Activated T-helper 1 cell treated with anti-CD3 and anti-CD28 coated beads, Interleukin-12 subunit alpha, Interleukin-12 subunit beta, Interleukin-2, Interleukin-4 antibody, amounts not matched to agents 30 ng/mL and 10 ng/mL and 1 ng/mL, durations not matched to agents 14 hours and 24 hours and 36 hours (primary cell): ENCODE data around the gene SLC34A1. TPM values are rescaled to one million over a fixed set of nuclear protein-coding genes. Genes with fewer than 3 reads are reported as not detected.
A peak's percentile ranks its signal among the peaks of the same experiment; 100 is the strongest.

ENCODE experiments used
- DNase-seq: peaks from one replicate; pipeline ENCODE4 v3.0.0; 2021; ENCODE audit warnings: low spot score
- H3K27ac Mint-ChIP-seq: one replicate; pipeline ENCODE4 v1.8.0; 2021; ENCODE audit warnings: mild to moderate bottlenecking, mixed read lengths
- H3K27me3 Mint-ChIP-seq: one replicate; pipeline ENCODE4 v1.8.0; 2022; ENCODE audit warnings: mild to moderate bottlenecking, moderate library complexity, mixed read lengths; ENCODE audit not compliant: insufficient read depth
- H3K36me3 Mint-ChIP-seq: one replicate; pipeline ENCODE4 v1.8.0; 2021; ENCODE audit warnings: low read depth, mixed read lengths
- H3K4me1 Mint-ChIP-seq: one replicate; pipeline ENCODE4 v1.8.0; 2021; ENCODE audit warnings: low read depth, mixed read lengths
- H3K4me3 Mint-ChIP-seq: one replicate; pipeline ENCODE4 v1.8.0; 2021; ENCODE audit warnings: mild to moderate bottlenecking, moderate library complexity, mixed read lengths
- H3K9me3 Mint-ChIP-seq: one replicate; pipeline ENCODE4 v1.8.0; 2021; ENCODE audit warnings: mixed read lengths
- intact Hi-C: fragments of 100-400 bp; cut with micrococcal nuclease; formaldehyde crosslinking; loops from one replicate; pipeline ENCODE4 v1.15.1; 2024
- total RNA-seq: library from RNA; stranded (reverse); gene quantifications from 2 replicates; pipeline ENCODE4 v1.2.3, GENCODE V29; 2022

The SLC34A1 gene
- total RNA-seq, 1 donor from 2014 or later: 0.26 TPM

GRCh38 chr5:177430972-177431316 is 46.7 kb downstream of the SLC34A1 start:
- Mint-ChIP-seq H3K4me1 (peaks cover 61% of the 10 kb centered on the region), H3K4me3 (peak overlapping the region; percentile 80), H3K9me3 (no peaks in the 10 kb centered on the region), H3K27me3 (no peaks in the 10 kb centered on the region), H3K27ac (peak overlapping the region; percentile 91), H3K36me3 (peaks cover 45% of the 10 kb centered on the region)
- DNase-seq: no peak
- intact Hi-C loops: no loop called here

- peak overlapping the region; percentile 80 for H3K4me3 Mint-ChIP-seq
- H3K4me1 Mint-ChIP-seq: peaks cover 61% of the 10 kb centered on the region
- peak; percentile 70 for DNase-seq
- peak overlapping the region; percentile 91 for H3K27ac Mint-ChIP-seq
- H3K9me3 Mint-ChIP-seq: no peaks in the 10 kb centered on the region
- H3K36me3 Mint-ChIP-seq: peaks cover 48% of the 10 kb centered on the region
- no peaks in the 10 kb centered on the region for H3K27me3 Mint-ChIP-seq
- intact Hi-C loops: no loop called here
Measured at GRCh38 chr5:177431317-177432142, 47.3 kb downstream of the SLC34A1 start.

GRCh38 chr5:177432143-177432838 is 48.1 kb downstream of the SLC34A1 start:
- DNase-seq: no peak
- H3K9me3 Mint-ChIP-seq: no peaks in the 10 kb centered on the region

GRCh38 chr5:177432839-177433657 is 48.8 kb downstream of the SLC34A1 start:
- Mint-ChIP-seq H3K4me1 (peaks cover 53% of the 10 kb centered on the region), H3K36me3 (peaks cover 53% of the 10 kb centered on the region), H3K4me3 (peak overlapping the region; percentile 22), H3K27me3 (no peaks in the 10 kb centered on the region), H3K27ac (peak overlapping the region; percentile 73), H3K9me3 (no peaks in the 10 kb centered on the region)
- intact Hi-C loops: no loop called here
- no peak for DNase-seq

More at GRCh38 chr5:177432143-177432838, 48.1 kb downstream of the SLC34A1 start:
- intact Hi-C loops: no loop called here
- Mint-ChIP-seq H3K27ac (peak overlapping the region; percentile 91), H3K36me3 (peaks cover 50% of the 10 kb centered on the region), H3K4me3 (peak overlapping the region; percentile 80), H3K4me1 (peaks cover 61% of the 10 kb centered on the region), H3K27me3 (no peaks in the 10 kb centered on the region)

- no peak for DNase-seq
- Mint-ChIP-seq H3K4me1 (peaks cover 48% of the 10 kb centered on the region), H3K36me3 (peaks cover 56% of the 10 kb centered on the region), H3K4me3 (no peak overlapping the region), H3K27ac (peak overlapping the region; percentile 73), H3K27me3 (no peaks in the 10 kb centered on the region), H3K9me3 (no peaks in the 10 kb centered on the region)
- intact Hi-C loops: loop anchor here (1.0 kb wide), 1 partner anchor 7 kb away; the partner anchor contains the start of gene GRK6
Measured at GRCh38 chr5:177433658-177434217, 49.5 kb downstream of the SLC34A1 start.

- Mint-ChIP-seq H3K4me1 (peaks cover 42% of the 10 kb centered on the region), H3K36me3 (peaks cover 50% of the 10 kb centered on the region), H3K27ac (peak overlapping the region; percentile 83), H3K4me3 (peak overlapping the region; percentile 66), H3K9me3 (no peaks in the 10 kb centered on the region), H3K27me3 (no peaks in the 10 kb centered on the region)
- intact Hi-C loops: loop anchor here (1.0 kb wide), 1 partner anchor 8 kb away; the partner anchor contains the start of gene GRK6
- no peak for DNase-seq
Measured at GRCh38 chr5:177434437-177434836, 50.2 kb downstream of the SLC34A1 start.

GRCh38 chr5:177434942-177435738 is 50.9 kb downstream of the SLC34A1 start:
- H3K4me3 Mint-ChIP-seq: no peak overlapping the region
- H3K27ac Mint-ChIP-seq: no peak overlapping the region
- no peaks in the 10 kb centered on the region for H3K9me3 Mint-ChIP-seq
- DNase-seq: no peak
- H3K4me1 Mint-ChIP-seq: peaks cover 42% of the 10 kb centered on the region
- no peaks in the 10 kb centered on the region for H3K27me3 Mint-ChIP-seq
- intact Hi-C loops: loop anchor here (1.0 kb wide), 1 partner anchor 9 kb away; the partner anchor contains the start of gene GRK6
- H3K36me3 Mint-ChIP-seq: peaks cover 53% of the 10 kb centered on the region

- no peak overlapping the region for H3K27ac Mint-ChIP-seq
Measured at GRCh38 chr5:177435847-177436536, 51.8 kb downstream of the SLC34A1 start.

GRCh38 chr5:177437623-177438022 is 53.4 kb downstream of the SLC34A1 start:
- Mint-ChIP-seq H3K4me3 (no peak overlapping the region), H3K27me3 (no peaks in the 10 kb centered on the region), H3K36me3 (peaks cover 55% of the 10 kb centered on the region), H3K27ac (no peak overlapping the region), H3K9me3 (no peaks in the 10 kb centered on the region), H3K4me1 (peaks cover 24% of the 10 kb centered on the region)
- intact Hi-C loops: no loop called here
- no peak for DNase-seq

More at GRCh38 chr5:177435847-177436536, 51.8 kb downstream of the SLC34A1 start:
- peaks cover 37% of the 10 kb centered on the region for H3K4me1 Mint-ChIP-seq
- intact Hi-C loops: no loop called here
- no peaks in the 10 kb centered on the region for H3K9me3 Mint-ChIP-seq
- H3K36me3 Mint-ChIP-seq: peaks cover 51% of the 10 kb centered on the region
- DNase-seq: no peak
- H3K27me3 Mint-ChIP-seq: no peaks in the 10 kb centered on the region
- no peak overlapping the region for H3K4me3 Mint-ChIP-seq

- H3K9me3 Mint-ChIP-seq: no peaks in the 10 kb centered on the region
- H3K27ac Mint-ChIP-seq: no peak overlapping the region
- no peak for DNase-seq
- no peak overlapping the region for H3K4me3 Mint-ChIP-seq
- intact Hi-C loops: no loop called here
- H3K27me3 Mint-ChIP-seq: no peaks in the 10 kb centered on the region
- H3K4me1 Mint-ChIP-seq: peaks cover 24% of the 10 kb centered on the region
- peaks cover 54% of the 10 kb centered on the region for H3K36me3 Mint-ChIP-seq
Measured at GRCh38 chr5:177438468-177438867, 54.2 kb downstream of the SLC34A1 start.

GRCh38 chr5:177439518-177440053 is 55.4 kb downstream of the SLC34A1 start:
- Mint-ChIP-seq H3K4me1 (peaks cover 21% of the 10 kb centered on the region), H3K27ac (no peak overlapping the region), H3K4me3 (no peak overlapping the region), H3K9me3 (no peaks in the 10 kb centered on the region), H3K36me3 (peaks cover 46% of the 10 kb centered on the region), H3K27me3 (no peaks in the 10 kb centered on the region)
- DNase-seq: no peak
- intact Hi-C loops: no loop called here
